Astrocyte (in vitro differentiated cells and primary cell): ENCODE data around the gene KCNMA1. TPM values are rescaled to one million over a fixed set of nuclear protein-coding genes. Genes with fewer than 3 reads are reported as not detected.

Experiments
- DNase-seq: peaks from one replicate; pipeline ENCODE4 v3.0.0-alpha.2; 2010; ENCODE audit warnings: low read depth
- FAIRE-seq: peaks from 2 replicates; lab custom pipeline; 2011; peaks lifted over from hg19 to GRCh38; lab: Jason Lieb, UNC
- H2AFZ ChIP-seq: 2 replicates; pipeline ENCODE4 v1.6.0; 2012; ENCODE audit warnings: low read depth, low read length, inconsistent platforms
- H3K27ac ChIP-seq: 2 replicates; pipeline ENCODE4 v1.5.1; 2011; ENCODE audit warnings: low read depth, low read length, inconsistent platforms
- H3K27me3 ChIP-seq: 2 replicates; pipeline ENCODE4 v1.6.0; 2011; ENCODE audit warnings: low read length, inconsistent platforms; ENCODE audit not compliant: insufficient read depth
- H3K36me3 ChIP-seq: 2 replicates; pipeline ENCODE4 v1.5.1; 2011; ENCODE audit warnings: low read length, inconsistent platforms; ENCODE audit not compliant: insufficient read depth
- H3K4me1 ChIP-seq: 2 replicates; pipeline ENCODE4 v1.5.1; 2011; ENCODE audit warnings: low read length, inconsistent platforms; ENCODE audit not compliant: insufficient read depth
- H3K4me2 ChIP-seq: 2 replicates; pipeline ENCODE4 v1.6.0; 2012; ENCODE audit warnings: low read length, inconsistent platforms
- H3K4me3 ChIP-seq: 2 replicates; pipeline ENCODE4 v1.5.1; 2011; ENCODE audit warnings: low read depth, mild to moderate bottlenecking, low read length, inconsistent platforms; ENCODE audit not compliant: insufficient read depth
- H3K79me2 ChIP-seq: 2 replicates; pipeline ENCODE4 v1.6.0; 2012; ENCODE audit warnings: mild to moderate bottlenecking, low read length, inconsistent platforms; ENCODE audit not compliant: insufficient read depth
- H3K9ac ChIP-seq: 2 replicates; pipeline ENCODE4 v1.6.0; 2012; ENCODE audit warnings: mild to moderate bottlenecking, low read length, inconsistent platforms
- H3K9me3 ChIP-seq: 2 replicates; pipeline ENCODE4 v1.5.1; 2012; ENCODE audit warnings: low read depth, mild to moderate bottlenecking, low read length, inconsistent platforms; ENCODE audit not compliant: insufficient read depth
- H4K20me1 ChIP-seq: 2 replicates; pipeline ENCODE4 v1.6.0; 2012; ENCODE audit warnings: low read length, inconsistent platforms; ENCODE audit not compliant: insufficient read depth
- H3K27ac Mint-ChIP-seq: one replicate; pipeline ENCODE4 v1.8.0; 2021; ENCODE audit warnings: mild to moderate bottlenecking, mixed read lengths; ENCODE audit not compliant: unreplicated experiment
- H3K27me3 Mint-ChIP-seq: one replicate; pipeline ENCODE4 v1.8.0; 2021; ENCODE audit warnings: low read depth, mixed read lengths; ENCODE audit not compliant: unreplicated experiment
- H3K36me3 Mint-ChIP-seq: one replicate; pipeline ENCODE4 v1.8.0; 2021; ENCODE audit warnings: low read depth, mixed read lengths; ENCODE audit not compliant: unreplicated experiment
- H3K4me1 Mint-ChIP-seq: one replicate; pipeline ENCODE4 v1.8.0; 2021; ENCODE audit warnings: low read depth, mixed read lengths; ENCODE audit not compliant: unreplicated experiment
- H3K4me3 Mint-ChIP-seq: one replicate; pipeline ENCODE4 v1.8.0; 2021; ENCODE audit warnings: mild to moderate bottlenecking, moderate library complexity, mixed read lengths; ENCODE audit not compliant: unreplicated experiment
- H3K9me3 Mint-ChIP-seq: one replicate; pipeline ENCODE4 v1.8.0; 2021; ENCODE audit warnings: mild to moderate bottlenecking, mixed read lengths; ENCODE audit not compliant: unreplicated experiment
- EZH2 ChIP-seq: IDR thresholded peaks from 2 replicates; pipeline ENCODE4 v1.6.1; 2012; ENCODE audit warnings: mild to moderate bottlenecking, low read length, inconsistent platforms; ENCODE audit not compliant: insufficient read depth
- total RNA-seq: library from RNA; stranded (reverse); gene quantifications from 2 replicates; pipeline ENCODE4 v1.2.1, GENCODE V29; 2021
- TF ChIP-seq, protein P1 (sequence below): IDR thresholded peaks from 2 replicates; pipeline ENCODE4 v1.5.1; 2011; ENCODE audit warnings: low read depth, mild to moderate bottlenecking, inconsistent platforms, low read length, moderate library complexity; ENCODE audit not compliant: insufficient read depth

Gene KCNMA1
- total RNA-seq, 1 donor from 2014 or later: 45.8 TPM

GRCh38 chr10:77189075-77189474 lies 448.5 kb downstream of the KCNMA1 start:
- no peak overlapping the region for H3K9ac ChIP-seq
- H3K27me3 ChIP-seq: no peaks in the 10 kb centered on the region
- Mint-ChIP-seq H3K27ac (no peak overlapping the region), H3K36me3 (peaks cover 5% of the 10 kb centered on the region), H3K4me1 (peaks cover 71% of the 10 kb centered on the region), H3K27me3 (no peaks in the 10 kb centered on the region), H3K9me3 (no peaks in the 10 kb centered on the region), H3K4me3 (no peak overlapping the region)
- FAIRE-seq: no peak
- H3K79me2 ChIP-seq: no peaks in the 10 kb centered on the region
- no peak overlapping the region for H3K4me2 ChIP-seq
- H4K20me1 ChIP-seq: no peaks in the 10 kb centered on the region
- H3K4me3 ChIP-seq: no peak overlapping the region
- no peaks in the 10 kb centered on the region for H3K9me3 ChIP-seq
- H3K27ac ChIP-seq: no peak overlapping the region
- H3K4me1 ChIP-seq: peaks cover 11% of the 10 kb centered on the region
- no peak for TF ChIP-seq EZH2
- TF ChIP-seq, protein P1, sequence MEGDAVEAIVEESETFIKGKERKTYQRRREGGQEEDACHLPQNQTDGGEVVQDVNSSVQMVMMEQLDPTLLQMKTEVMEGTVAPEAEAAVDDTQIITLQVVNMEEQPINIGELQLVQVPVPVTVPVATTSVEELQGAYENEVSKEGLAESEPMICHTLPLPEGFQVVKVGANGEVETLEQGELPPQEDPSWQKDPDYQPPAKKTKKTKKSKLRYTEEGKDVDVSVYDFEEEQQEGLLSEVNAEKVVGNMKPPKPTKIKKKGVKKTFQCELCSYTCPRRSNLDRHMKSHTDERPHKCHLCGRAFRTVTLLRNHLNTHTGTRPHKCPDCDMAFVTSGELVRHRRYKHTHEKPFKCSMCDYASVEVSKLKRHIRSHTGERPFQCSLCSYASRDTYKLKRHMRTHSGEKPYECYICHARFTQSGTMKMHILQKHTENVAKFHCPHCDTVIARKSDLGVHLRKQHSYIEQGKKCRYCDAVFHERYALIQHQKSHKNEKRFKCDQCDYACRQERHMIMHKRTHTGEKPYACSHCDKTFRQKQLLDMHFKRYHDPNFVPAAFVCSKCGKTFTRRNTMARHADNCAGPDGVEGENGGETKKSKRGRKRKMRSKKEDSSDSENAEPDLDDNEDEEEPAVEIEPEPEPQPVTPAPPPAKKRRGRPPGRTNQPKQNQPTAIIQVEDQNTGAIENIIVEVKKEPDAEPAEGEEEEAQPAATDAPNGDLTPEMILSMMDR: no peak
- no peak overlapping the region for H2AFZ ChIP-seq
- no peak for DNase-seq
- no peaks in the 10 kb centered on the region for H3K36me3 ChIP-seq

DNA sequence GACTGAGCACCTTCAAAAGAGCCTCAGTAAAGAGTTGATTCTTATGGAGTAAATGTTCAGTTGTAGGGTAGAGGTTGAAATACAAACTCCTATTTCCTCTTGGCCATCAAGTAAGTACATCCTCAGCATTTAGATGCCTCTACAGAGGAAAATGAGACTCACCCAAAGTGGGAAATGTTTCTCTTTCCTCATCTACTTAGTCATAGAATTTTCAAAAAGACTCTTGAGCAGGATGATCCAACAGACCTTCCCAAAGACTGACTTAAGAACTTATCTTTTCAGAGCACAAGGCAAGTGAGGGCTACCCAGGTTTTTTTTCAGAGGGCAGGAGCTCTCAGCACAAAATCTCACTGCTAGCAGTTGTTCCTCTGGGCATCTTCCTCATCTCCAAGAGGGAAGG lies 449.1 kb downstream of the KCNMA1 start:
- Histone ChIP-seq H3K4me3 (no peak overlapping the region), H3K27ac (no peak overlapping the region), H3K27me3 (no peaks in the 10 kb centered on the region), H2AFZ (no peak overlapping the region), H3K4me2 (no peak overlapping the region), H4K20me1 (no peaks in the 10 kb centered on the region), H3K4me1 (peaks cover 11% of the 10 kb centered on the region), H3K79me2 (no peaks in the 10 kb centered on the region), H3K9ac (no peak overlapping the region), H3K9me3 (no peaks in the 10 kb centered on the region), H3K36me3 (no peaks in the 10 kb centered on the region)
- no peak for TF ChIP-seq EZH2
- TF ChIP-seq, protein P1: no peak
- Mint-ChIP-seq H3K4me1 (peaks cover 67% of the 10 kb centered on the region), H3K36me3 (peaks cover 5% of the 10 kb centered on the region), H3K27ac (peak overlapping the region; percentile 38), H3K27me3 (no peaks in the 10 kb centered on the region), H3K9me3 (no peaks in the 10 kb centered on the region), H3K4me3 (no peak overlapping the region)
- DNase-seq (no peak), FAIRE-seq (no peak)

DNA sequence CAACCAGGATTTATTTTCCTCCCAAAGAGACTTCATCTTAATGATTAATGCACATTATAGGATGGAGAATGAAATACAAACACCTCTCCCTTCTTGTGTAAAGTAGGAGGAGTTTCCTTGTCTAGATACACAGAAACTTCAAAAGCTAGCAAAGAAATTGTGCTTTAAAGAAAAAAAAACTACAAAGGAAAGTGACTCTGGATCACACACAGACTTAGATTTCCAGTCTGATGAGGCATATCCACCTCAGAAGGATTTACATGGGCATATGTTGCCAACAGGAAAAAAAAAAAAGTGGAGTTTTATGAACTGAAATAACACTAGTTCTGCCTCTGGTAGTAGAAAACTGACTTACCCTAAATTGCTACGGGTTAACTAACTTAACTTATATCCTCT lies 449.6 kb downstream of the KCNMA1 start:
- peak overlapping the region; percentile 23 for H3K27ac Mint-ChIP-seq
- H3K27me3 Mint-ChIP-seq: no peaks in the 10 kb centered on the region
- peaks cover 62% of the 10 kb centered on the region for H3K4me1 Mint-ChIP-seq
- Histone ChIP-seq H3K9me3 (no peaks in the 10 kb centered on the region), H3K4me3 (no peak overlapping the region), H2AFZ (no peak overlapping the region), H3K9ac (no peak overlapping the region), H3K36me3 (no peaks in the 10 kb centered on the region), H3K4me1 (peaks cover 12% of the 10 kb centered on the region), H3K27ac (no peak overlapping the region), H3K27me3 (no peaks in the 10 kb centered on the region), H4K20me1 (no peaks in the 10 kb centered on the region), H3K4me2 (no peak overlapping the region), H3K79me2 (no peaks in the 10 kb centered on the region)
- TF ChIP-seq, protein P1: no peak
- TF ChIP-seq EZH2: no peak
- no peaks in the 10 kb centered on the region for H3K9me3 Mint-ChIP-seq
- DNase-seq: no peak
- no peak for FAIRE-seq
- no peak overlapping the region for H3K4me3 Mint-ChIP-seq
- peaks cover 5% of the 10 kb centered on the region for H3K36me3 Mint-ChIP-seq
